ENCODE measurements around the gene OSMR. TPM values are rescaled to one million over a fixed set of nuclear protein-coding genes. Genes with fewer than 3 reads are reported as not detected.
A peak's percentile ranks its signal among the peaks of the same experiment; 100 is the strongest.

OSMR gene
- polyA plus RNA-seq, 1 of the 3 experiments (the other 2 are of a cell fraction) = 56.0 TPM

DNA sequence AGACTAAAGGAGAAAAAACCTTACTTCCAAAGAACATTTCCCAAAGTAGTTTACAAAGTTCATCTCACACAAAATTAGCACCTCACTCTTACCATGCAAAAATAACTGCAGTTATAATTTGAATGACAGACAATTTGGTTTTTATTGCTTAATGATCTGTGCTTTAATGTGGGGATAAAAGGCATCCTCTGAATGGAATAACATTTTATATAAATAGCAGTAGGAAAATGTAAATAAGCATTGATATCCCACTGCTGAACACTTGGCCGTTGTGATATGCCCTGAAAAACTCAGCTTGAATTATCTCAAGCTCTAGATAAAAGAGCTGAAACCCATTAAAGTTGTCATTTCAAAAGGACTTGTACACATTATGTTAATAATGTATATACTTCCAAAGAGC, 93.2 kb downstream of the OSMR start:
- 97% methylated on average over 1 of the region's 1 CpG for WGBS (ENCODE audit: low lambda C conversion rate)
- H3K36me3 ChIP-seq (replicated peaks in 1 of 2; ENCODE audit: control insufficient read depth in 1 of 2, insufficient read depth in 2 of 2, low read length in 1 of 2) = peaks cover 53 to 65% of the 10 kb centered on the region in 2 experiments
- peaks cover 22% of the 10 kb centered on the region for H3F3A ChIP-seq (replicated peaks; ENCODE audit: insufficient read depth)
- H3K27ac ChIP-seq (ENCODE audit: low read depth in 2 of 2, low read length in 1 of 2) = peak overlapping the region in 1 of 2 experiments; percentile 50; a peak in 2 of 4 replicates
- H2AFZ ChIP-seq (ENCODE audit: low read depth) = no peak overlapping the region
- H4K20me1 ChIP-seq (ENCODE audit: insufficient read depth) = no peaks in the 10 kb centered on the region
- CTCF ChIA-PET = interaction anchor here (0.8 to 2.0 kb wide), 3 partner anchors 17 to 746 kb away, joined by 3 to 5 read pairs (median 4); no protein-coding TSS in a partner anchor
- H3K4me1 ChIP-seq (ENCODE audit: control insufficient read depth in 1 of 2, insufficient read depth in 2 of 2, low read depth in 1 of 2, low read length in 1 of 2) = peaks cover 0 to 11% of the 10 kb centered on the region in 2 experiments; a peak in 1 of 4 replicates
- POLR2A ChIA-PET = no interaction called here
- no peaks in the 10 kb centered on the region for H3K9me2 ChIP-seq
- no peak overlapping the region for H3K9ac ChIP-seq
- H3K79me2 ChIP-seq (ENCODE audit: insufficient read depth) = no peaks in the 10 kb centered on the region
- no peaks in the 10 kb centered on the region for H3K9me3 ChIP-seq
- TF ChIP-seq FOXM1 (IDR thresholded peaks at IDR 0.05; ENCODE audit: low read depth) (no peak), RAD21 (IDR thresholded peaks at IDR 0.05; ENCODE audit: low read length) (no peak), NFIC (IDR thresholded peaks at IDR 0.05; ENCODE audit: borderline replicate concordance) (no peak), TCF12 (IDR thresholded peaks at IDR 0.05) (no peak), MEF2A (IDR thresholded peaks at IDR 0.05; ENCODE audit: borderline replicate concordance, low read depth) (no peak), RFX5 (IDR thresholded peaks at IDR 0.05; ENCODE audit: low read length) (no peak), TEAD4 (IDR thresholded peaks at IDR 0.05; ENCODE audit: borderline replicate concordance, insufficient read depth) (no peak), MXI1 (IDR thresholded peaks at IDR 0.05; ENCODE audit: low read depth, low read length) (no peak), SIN3A (IDR thresholded peaks at IDR 0.05; ENCODE audit: borderline replicate concordance, low read depth, low read length) (no peak)
- TF ChIP-seq, protein P1, sequence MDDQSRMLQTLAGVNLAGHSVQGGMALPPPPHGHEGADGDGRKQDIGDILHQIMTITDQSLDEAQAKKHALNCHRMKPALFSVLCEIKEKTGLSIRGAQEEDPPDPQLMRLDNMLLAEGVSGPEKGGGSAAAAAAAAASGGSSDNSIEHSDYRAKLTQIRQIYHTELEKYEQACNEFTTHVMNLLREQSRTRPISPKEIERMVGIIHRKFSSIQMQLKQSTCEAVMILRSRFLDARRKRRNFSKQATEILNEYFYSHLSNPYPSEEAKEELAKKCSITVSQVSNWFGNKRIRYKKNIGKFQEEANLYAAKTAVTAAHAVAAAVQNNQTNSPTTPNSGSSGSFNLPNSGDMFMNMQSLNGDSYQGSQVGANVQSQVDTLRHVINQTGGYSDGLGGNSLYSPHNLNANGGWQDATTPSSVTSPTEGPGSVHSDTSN (IDR thresholded peaks at IDR 0.05) = no peak
- no peak for DNase-seq
- no peak overlapping the region for H3K4me3 ChIP-seq (ENCODE audit: low read depth in 2 of 2, low read length in 1 of 2)
- H3K4me2 ChIP-seq = peak overlapping the region; percentile 3; the same call in 1 of the 2 replicates
- no peaks in the 10 kb centered on the region for H3K27me3 ChIP-seq (ENCODE audit: insufficient read depth)

DNA sequence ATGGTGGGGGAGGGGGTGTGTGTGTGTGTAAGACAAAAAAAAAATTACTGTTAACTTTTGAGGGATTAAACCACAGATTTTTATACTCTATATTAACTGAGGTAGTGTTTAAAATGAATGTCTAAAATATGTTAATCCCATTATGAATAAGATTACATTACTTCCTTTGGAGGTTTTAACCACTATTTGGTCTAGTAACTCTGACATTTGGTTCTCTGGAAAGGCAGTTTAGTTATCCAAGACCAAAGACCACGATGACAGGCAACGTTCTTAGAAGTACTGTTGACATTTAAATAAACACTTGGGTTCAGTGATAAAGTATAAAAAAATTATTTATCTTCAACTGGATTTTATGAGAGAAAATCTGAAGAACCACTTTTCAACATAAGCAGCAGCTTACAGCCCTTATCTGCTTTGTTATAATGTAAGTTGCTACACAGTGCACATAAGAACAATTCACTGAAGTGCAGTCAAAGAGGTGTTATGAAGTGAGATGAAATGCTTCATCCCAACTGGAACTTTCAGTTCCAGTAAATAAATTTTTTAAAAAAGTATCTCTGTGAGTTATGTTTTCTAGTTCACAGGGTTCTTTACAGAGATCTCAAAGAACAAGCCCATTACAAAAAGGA, 94.5 kb downstream of the OSMR start:
- WGBS (ENCODE audit: low lambda C conversion rate) = 90% methylated on average over 2 of the region's 2 CpGs
- ChIA-PET CTCF (interaction anchor here (2.3 kb wide), 1 partner anchor 18 kb away, joined by 10 read pairs; no protein-coding TSS in a partner anchor), POLR2A (no interaction called here)

More for the DNA sequence above, 94.5 kb downstream of the OSMR start:
- no peak for DNase-seq
- no peak for TF ChIP-seq FOXJ3 (CRISPR knock-in tag; IDR thresholded peaks at IDR 0.05)
- TF ChIP-seq, protein P2, sequence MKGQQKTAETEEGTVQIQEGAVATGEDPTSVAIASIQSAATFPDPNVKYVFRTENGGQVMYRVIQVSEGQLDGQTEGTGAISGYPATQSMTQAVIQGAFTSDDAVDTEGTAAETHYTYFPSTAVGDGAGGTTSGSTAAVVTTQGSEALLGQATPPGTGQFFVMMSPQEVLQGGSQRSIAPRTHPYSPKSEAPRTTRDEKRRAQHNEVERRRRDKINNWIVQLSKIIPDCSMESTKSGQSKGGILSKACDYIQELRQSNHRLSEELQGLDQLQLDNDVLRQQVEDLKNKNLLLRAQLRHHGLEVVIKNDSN (IDR thresholded peaks at IDR 0.05; ENCODE audit: borderline replicate concordance, low read depth) = no peak
- TF ChIP-seq, protein P1 (IDR thresholded peaks at IDR 0.05) = no peak
- TF ChIP-seq NFIC (IDR thresholded peaks at IDR 0.05; ENCODE audit: borderline replicate concordance) = no peak
- no peak for TF ChIP-seq RXRA (IDR thresholded peaks at IDR 0.05; ENCODE audit: borderline replicate concordance, low read depth)
- no peak for TF ChIP-seq SMC3 (IDR thresholded peaks at IDR 0.05; ENCODE audit: low read depth, low read length)
- TF ChIP-seq, protein P3, sequence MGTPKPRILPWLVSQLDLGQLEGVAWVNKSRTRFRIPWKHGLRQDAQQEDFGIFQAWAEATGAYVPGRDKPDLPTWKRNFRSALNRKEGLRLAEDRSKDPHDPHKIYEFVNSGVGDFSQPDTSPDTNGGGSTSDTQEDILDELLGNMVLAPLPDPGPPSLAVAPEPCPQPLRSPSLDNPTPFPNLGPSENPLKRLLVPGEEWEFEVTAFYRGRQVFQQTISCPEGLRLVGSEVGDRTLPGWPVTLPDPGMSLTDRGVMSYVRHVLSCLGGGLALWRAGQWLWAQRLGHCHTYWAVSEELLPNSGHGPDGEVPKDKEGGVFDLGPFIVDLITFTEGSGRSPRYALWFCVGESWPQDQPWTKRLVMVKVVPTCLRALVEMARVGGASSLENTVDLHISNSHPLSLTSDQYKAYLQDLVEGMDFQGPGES (IDR thresholded peaks at IDR 0.05; ENCODE audit: low read depth, low read length) = no peak
- no peak for TF ChIP-seq YY1 (IDR thresholded peaks at IDR 0.05; ENCODE audit: low read depth)
- Histone ChIP-seq H3K4me2 (no peak overlapping the region), H2AFZ (ENCODE audit: low read depth) (no peak overlapping the region), H3K4me3 (ENCODE audit: low read depth in 2 of 2, low read length in 1 of 2) (no peak overlapping the region), H3F3A (replicated peaks; ENCODE audit: insufficient read depth) (peaks cover 24% of the 10 kb centered on the region), H3K9ac (no peak overlapping the region), H3K36me3 (replicated peaks in 1 of 2; ENCODE audit: control insufficient read depth in 1 of 2, insufficient read depth in 2 of 2, low read length in 1 of 2) (peaks cover 61 to 67% of the 10 kb centered on the region in 2 experiments), H3K79me2 (ENCODE audit: insufficient read depth) (no peaks in the 10 kb centered on the region), H3K27ac (ENCODE audit: low read depth in 2 of 2, low read length in 1 of 2) (no peak overlapping the region), H4K20me1 (ENCODE audit: insufficient read depth) (no peaks in the 10 kb centered on the region), H3K27me3 (ENCODE audit: insufficient read depth) (no peaks in the 10 kb centered on the region), H3K9me3 (no peaks in the 10 kb centered on the region), H3K4me1 (ENCODE audit: control insufficient read depth in 1 of 2, insufficient read depth in 2 of 2, low read depth in 1 of 2, low read length in 1 of 2) (peaks cover 0 to 11% of the 10 kb centered on the region in 2 experiments; a peak in 1 of 4 replicates), H3K9me2 (no peaks in the 10 kb centered on the region)

All from SK-N-SH (cell line).